Non-pigmented ciliary epithelial cell (primary cell): ENCODE data around the gene TMEM107.

Experiments
- DNase-seq: peaks from one replicate; pipeline ENCODE4 v3.0.0-alpha.2; 2010; ENCODE audit warnings: low read depth

Gene TMEM107

DNA sequence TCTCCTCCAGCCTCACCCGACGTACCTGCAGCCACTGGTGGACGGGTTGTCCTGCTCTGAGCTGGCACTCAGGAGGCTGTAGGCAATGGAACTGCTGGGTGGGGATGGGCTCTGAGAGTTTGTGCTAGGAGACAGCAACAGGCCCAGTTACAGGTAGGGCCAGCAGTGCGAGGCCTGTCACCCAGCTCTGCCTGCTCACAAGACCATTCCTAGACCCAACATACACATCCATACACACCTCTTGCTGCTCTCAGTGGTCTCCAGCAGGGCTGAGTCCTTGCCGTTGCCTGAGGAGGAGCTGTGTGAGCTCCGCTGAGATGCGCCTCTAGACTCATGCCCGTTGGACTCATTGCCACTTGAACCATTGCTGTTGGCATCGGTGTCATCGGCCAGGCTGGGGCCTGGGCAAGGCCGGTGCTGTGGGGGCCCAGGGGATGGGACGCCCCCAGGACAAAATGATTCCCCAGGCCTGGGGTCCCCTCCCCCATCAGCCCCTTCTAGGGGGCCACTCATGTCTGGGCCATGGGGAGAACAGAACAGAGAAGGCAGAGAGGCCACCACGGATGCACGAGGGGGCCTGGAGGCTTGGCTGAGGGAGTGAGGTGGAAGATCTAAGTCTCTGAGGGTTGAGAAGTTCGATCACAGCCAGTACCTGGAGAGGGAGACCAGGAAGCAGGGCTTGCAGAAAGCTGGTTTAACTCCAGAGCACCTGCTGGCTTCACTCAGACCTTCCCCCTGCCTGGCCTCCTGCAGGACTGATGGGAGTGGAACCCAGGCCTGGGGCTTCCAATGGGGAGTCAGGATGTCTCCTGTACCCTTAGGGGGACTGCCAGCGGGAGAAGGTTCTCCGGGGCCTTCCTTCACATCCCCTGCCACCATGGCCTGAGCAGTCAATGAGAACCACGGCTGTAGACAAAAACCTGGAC is 25.7 kb downstream of the TMEM107 start:
- DNase-seq = no peak

DNA sequence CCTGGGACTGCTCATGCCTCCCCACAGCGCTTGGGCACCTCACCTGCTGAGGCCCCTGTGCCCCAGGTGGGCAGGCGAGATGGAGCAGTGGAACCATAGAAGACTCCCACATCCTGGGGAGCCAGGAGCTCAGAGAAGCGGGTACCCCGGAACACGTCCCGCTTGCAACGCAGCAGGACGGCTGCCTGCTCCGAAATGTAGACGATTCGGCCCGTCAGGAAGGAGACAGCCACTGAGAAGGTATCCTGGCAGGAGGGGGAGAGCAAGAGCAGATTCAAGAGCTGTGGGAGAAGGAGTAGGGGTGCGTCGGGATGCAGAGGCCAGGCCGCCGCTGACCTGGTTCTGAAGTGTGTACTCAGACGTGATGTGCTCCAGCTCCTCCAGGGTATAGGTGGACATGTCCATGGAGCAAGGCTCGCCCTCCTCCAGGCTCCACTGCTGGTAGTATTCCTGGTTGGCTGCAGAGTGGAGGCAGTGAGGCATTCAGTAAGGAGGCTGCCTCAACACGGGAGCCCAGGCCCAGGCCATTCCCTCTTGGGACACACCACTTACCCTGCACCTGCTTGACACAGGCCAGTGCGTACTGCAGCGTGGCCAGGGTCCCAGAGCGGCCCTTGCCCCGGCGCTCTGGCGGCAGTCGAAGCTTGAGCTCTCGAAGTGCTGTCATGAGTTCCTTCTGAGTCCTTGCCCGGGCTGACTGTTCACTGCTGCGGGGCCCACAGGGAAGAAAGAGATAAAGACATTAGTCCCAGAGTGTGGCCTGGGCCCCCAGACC is 26.6 kb downstream of the TMEM107 start:
- DNase-seq = no peak

DNA sequence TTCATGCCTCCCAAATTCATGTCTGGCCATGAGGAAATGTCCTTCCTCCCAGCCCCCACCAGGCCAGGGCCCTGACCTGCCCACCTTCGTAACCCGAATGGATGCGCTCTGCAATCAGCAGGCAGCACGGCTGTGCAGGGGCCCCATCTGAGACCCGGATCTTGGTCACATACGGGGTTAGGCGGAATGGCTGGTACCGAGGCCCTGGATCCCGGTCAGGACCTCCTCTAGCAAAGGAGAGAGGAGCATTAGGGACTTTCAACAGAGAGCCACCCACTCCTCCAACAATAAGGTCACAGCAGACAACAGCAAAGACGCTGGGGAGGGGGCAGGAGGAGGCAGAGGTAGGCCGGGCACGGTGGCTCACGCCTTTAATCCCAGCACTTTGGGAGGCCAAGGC is 27.6 kb downstream of the TMEM107 start:
- no peak for DNase-seq

DNA sequence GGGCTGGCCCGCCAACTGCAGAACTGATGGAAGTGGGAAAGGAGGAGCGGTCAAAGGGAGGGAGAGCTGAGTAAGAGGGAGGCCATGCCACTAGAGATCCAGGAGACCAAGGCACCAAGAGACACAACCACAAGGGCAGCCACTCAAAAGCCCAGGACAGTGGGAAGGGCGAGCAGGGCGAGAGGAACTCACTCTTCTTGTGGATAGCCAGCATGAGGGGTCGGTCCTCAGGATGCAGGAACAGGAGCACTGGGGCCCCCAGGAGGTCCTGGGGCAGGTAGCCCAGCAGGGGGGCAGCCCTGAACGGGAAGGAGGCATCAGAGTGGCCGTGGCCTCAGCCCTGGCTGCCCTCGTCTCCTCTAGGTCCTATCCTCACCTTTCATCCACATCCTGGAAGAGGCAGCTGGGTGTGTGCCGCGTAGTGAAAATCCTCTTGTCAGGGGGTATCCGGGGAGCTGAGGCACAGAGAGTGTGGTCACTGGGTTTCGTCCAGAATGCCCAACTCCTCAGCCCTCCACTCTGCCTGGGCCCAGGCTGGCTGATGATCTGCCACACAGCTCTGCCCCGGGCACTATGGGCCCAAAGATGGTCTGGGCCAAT is 28.3 kb downstream of the TMEM107 start:
- no peak for DNase-seq

DNA sequence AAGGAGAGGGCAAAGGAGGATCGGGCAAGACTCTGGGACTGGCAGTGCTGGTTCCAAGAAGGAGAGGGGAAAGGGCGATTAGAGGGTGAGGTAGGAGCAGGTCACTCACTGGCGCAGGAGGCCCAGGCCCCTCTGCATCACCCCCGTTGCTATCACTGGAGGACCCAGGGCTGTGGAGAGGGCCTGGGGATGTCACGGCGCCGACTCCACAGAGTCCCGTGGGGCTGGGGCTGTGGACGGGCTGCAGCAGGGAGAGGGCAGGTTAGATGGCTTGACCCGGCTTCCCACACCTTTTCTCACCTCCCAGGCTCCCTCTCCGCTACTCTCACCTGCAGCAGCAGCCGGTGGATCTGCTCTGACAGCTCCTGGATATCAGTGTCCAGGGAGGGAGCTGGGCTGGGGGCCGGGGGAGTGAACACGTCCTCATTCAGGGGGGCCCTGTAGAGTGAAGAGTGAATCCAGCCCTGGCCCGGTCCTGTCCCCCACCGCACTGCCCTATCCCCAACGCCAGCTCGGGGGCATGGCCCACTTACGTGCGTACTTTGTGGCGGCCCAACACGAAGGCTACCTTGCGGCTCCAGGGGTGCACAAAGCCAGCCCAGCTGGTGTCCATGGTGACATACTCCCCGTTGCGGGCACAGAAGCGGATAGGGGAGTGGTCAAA is 28.9 kb downstream of the TMEM107 start:
- DNase-seq = no peak

DNA sequence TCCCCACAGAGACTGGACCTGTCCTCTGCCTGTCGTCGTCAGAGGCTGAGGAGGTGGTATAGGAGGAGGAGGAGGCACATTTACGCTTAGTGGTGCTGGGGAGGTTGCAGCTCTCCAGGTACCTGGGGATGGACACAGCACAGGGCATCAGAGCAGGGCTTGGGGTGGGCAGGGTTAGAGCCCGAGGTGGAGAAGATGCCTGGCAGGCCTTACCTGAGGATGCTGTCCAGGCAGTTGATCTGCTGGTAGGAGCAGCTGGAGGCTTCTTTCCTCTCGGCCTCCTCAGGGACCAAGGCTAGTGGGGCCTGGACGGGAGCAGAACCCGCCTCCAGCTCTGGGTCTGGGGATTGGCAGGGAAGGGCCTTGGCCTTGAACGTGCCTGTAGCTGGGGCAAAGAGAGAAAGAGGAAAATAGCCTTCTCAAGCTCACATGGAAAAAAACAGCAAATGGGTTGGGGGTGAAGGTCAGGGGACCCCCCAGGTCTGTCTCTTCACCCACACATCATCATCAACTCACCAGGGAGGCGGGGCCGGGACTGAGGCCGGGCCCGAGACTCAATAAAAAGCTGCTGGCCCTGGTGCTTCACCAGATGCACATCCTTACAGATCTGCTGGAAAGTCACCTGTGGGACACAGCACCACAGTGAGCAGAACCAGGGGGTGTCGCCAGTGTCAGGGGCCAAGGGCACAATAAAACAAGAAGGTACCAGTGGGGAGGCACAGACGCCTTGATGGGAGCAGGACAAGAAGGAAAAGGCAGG is 29.6 kb downstream of the TMEM107 start:
- DNase-seq = no peak

DNA sequence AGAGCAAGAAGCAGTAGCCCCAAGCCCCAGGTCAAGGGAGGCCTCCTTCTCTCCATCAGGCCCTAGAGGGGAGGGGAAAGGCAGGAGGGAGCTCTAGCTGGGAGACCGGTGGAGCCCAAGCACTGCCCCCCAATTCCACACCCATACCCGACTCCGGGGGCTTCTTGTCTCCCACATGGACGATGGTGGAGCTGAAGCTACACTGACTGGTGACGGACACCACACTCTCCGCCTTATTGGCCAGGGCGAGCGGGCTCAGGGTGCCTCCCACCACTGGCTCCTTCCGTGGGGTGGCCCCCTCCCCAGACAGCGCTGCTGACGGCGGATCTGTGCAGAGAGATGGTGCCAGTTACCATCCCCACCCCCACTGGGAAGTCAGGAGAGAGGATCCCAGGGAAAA is 30.4 kb downstream of the TMEM107 start:
- no peak for DNase-seq

DNA sequence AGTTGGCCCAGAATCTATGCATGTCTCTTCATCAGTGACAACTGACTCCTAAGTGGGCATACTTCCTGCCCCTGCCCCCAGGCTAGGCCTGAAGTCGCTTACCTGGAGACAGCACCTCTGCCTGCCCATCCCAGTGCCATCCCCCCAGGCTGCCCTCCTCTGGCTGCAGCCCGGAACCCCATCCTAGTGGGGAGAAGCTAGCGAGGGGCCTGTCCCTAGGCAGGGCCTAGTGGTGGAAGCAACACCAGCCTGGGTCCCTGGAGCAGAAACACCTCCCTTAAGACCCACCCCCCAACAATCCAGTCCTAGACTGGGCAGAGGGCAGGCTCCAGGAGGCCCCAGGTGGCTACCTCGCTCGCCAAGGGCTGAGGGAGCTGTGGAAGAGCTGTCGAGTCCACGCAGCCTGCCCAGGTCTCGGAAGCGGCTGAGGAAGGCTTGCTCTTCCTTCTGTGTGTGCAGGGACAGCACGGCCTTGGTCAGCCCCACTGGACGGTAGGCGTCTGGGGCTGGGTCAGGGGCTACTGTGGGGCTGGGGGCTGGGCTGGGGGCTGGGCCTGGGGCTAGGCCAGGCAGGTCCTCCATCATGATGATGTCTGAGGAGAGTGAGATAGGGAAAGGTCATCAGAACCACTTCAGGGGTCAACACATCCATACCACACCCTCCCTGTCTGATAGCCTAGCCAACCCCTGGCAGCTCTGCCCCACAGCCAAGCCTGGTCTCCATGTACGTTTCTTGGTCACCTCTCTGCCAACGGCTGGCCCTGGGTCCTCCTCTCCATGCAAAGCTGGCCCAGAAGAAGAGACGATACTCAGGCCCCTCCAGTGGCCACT is 31.6 kb downstream of the TMEM107 start:
- no peak for DNase-seq

DNA sequence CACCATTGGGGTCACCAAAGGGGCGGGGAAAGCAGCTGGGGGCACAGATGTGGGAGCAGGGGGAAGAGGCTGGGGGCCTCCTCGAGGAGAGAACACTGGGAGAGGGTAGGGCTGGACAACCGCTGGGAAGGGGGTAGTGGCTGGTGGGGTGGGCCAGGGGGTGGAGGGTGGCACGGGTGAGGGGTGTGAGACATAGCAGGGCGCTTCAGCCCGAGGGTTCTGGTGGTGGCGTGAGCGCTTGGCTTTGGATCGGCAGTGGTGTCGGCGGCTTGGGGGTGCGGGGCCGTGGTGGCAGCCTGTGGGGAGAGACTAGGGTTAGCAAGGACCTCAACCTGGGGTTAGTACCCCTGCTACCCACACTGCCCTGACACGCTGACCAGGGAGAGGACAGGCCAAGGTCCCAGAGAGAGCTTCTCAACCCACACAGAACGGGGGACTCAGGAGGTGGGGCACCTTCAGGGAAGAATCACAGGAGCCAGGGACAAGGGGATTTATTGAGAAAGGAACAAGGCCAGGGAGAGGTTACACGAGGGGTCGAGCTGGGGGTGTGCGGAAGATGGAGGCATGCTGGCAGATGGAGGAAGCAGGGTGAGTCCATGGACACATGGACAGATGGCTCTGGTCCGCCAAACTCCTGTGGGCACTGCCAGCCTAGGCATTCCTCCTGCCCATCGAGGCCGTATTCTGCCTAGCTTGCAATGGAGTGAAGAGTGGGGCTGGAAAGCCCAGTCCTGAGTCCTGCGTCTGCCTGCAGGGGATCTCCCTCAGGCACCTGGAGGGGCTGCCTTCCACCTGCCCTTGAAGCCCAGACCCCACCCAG is 32.4 kb downstream of the TMEM107 start:
- no peak for DNase-seq

DNA sequence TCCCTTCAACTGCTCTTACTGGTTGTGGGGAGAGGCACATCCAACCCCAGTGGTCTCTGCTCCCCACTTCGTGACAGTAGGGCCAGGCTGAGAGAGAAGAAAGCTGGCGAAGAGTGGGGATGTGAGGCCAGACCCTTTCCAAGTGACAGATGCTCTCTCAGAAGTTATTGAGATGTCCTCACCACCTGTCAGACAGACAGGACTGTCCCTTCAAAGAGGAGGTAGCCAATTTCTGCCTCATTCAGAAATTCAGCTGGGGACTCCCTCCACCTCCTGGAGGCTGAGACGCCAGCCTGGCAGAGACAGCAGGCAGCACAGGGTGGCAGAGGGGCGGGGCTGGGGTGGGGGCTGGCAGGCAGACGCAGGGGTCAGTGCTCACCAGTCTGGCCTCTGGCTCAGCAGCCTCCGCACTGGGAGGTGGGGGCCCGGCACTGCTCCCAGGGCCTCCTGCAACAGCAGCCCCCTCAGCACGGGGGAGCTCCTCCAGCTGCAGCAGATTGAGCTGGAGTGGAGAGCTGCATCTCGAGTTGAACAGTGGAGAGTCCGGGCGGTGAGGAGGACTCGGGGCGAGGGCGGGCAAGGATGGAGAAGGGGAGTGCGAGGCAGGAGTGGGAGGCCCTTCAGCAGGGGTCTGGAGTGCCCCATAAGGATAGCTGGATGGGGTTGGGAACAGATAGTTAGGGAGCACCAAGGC is 33.1 kb downstream of the TMEM107 start:
- DNase-seq = no peak

DNA sequence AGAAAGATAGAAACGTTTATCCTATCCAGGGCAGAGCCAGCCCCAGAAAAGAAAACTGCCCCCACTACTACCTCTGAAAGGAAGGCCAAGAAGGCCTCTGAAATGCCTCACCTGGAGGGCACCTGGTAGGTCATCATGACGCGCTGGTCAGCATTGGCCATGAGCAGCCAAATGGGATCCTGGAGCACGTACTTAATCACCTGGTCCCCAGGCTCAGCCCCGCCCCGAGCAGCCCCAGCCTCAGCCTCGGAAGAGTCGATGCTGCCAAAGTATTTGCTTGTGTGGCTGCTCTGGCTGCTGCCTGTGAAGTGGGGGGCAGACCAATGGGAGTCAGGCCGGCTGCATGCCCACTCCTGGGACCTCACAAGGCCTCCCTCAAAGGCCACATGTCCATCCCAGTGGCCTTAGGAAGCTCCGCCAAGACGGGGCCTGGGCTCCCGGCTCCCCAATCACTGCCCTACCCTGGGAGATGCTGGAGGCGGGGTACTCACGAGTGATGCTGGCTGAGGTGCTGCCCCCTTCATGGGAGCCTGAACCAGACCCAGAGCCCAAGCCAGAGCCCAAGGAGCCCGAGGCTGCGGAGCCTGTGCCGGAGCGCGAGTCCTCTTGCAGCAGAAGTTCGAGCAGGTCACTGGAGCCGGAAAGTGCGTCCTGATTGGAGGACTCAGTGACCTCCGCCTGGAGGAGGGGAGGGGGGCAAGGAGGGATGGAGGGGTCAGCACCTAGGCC is 33.9 kb downstream of the TMEM107 start:
- DNase-seq = no peak

DNA sequence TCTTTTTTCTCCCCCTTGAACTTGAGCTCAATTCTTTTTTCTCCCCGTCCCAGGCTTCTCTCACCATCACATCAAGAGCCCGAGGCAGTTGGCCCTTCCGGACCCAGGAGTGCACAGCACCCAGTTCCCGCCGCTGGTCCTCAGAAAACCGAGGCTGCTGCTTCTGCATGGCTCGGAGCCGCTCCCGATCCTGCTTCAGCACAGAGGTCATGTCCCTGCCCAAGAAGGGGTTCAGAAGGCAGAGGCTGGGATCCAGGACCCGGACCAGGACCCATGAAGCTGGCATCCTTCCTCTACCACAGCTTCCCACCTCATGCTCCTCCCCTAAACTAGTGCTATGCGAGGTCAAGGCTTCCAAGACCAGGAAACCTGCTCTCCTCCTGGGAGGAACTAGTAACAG is 34.4 kb downstream of the TMEM107 start:
- DNase-seq = no peak

DNA sequence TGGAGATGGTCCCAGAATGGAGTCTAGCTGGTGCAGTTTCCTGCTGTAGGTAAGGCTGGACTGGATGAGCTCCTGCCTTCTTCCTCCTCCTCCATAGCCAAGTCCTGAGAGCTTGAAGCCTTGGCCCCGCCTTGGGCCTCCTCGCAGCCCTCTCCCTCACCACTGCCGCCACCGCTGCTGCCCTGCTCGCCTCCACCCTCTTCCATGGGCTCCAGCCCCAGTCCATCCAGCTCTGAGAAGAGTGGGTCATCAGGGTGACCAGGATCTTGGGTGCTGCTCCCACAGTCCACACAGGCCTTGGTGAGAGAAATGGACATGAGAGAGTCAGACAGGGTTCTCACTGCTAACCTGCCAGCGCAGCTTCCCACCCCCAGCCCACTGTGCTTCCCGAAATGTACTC is 35.1 kb downstream of the TMEM107 start:
- no peak for DNase-seq

DNA sequence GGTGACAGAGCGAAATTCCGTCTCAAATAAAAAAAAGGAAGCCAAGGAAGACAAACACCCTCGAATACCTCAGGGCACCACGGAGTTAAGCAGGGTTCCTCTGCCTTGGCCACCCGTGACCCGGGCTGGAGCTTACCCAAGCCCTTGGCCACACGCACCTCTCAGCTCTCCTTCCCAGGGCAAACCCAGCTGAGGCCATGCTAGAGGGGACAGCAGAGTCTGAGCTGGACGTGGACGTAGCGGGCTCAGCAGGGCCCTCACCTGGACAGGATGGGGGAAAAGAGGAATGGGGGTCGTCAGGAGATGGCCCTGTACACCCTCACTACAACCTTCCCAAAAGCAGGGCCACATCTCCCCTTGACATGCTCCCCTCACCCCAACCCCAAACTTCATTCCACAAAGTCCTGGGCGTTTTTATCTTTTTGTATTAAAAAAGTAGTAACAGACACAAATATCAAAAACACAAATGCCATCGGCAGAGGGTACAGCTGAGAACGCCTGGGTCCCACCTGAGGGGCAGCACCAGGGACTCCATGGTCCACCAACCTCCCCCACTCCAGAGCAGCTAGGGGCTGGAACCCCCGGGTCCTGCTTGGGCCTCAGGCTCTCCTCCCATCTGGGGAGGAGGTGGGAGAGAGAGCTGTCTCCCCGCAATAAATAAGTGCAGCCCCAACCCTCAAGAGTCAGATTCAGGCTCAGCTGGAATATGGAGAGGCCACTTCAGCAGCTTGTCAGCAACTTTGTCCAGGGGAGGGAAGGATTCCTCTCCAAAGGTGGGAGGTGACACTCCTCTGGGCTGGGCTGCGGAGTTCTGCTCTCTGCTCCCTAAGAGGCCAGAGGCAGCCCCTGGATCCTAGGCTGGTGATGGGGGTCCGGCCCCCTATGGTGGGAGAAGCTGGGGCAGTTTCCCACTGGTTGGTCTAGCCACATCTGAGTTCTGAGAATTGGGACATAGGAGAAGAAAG is 35.8 kb downstream of the TMEM107 start:
- no peak for DNase-seq

DNA sequence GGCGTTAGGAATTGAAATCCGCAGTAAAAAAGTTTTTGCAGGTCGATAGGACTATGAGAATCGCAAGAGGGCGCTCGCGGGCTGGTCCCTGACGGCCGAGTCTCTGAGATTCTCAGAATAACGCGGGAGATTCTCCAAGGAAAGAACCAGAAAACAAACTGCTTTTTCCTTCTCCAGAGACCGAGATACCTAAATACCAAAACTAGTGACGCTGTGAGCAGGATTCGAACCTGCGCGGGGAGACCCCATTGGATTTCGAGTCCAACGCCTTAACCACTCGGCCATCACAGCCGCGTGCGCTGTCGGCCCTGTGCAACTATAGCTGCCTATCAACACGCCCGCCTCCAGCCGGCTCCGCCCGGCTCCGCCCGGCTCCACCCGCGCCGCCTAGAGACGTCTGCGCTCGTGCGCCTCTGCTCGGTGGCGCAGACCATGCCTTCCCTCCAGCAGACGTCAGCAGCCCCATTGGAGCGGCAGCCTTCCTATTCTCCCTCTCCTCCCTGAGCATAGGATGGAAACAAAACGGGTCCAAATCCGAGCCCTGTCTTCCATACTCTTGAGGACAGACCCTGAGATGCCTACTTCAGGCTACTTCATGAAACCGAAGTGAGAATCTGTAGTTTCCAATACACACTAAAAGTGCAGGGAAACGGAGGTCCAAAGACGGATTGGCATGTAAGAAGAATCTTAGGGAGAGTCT is 37.4 kb downstream of the TMEM107 start:
- DNase-seq = peak; percentile 89

DNA sequence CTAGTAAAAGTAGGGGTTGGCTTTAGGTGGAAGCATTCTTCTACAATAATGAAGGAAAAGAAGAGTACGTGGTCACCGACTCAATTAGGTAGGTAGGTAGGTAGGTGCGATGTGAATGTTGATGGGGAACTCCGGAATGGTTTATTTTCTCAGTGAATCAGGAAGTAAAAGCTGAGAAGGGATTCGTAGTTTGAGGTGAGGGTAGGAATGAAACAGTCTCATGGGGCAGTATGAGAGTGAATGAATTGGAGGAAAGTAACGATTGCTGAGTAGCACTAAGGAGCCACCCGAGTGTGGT is 37.9 kb downstream of the TMEM107 start:
- no peak for DNase-seq
